HEK293T (cell line): ENCODE data around the gene LZIC.
"Not testable (repeated sequence)": the region's sequence is repeated elsewhere in the genome, so short reads cannot be mapped to it uniquely, and the experiment has no call there.

Experiments used
- CTCF ChIA-PET: fragments of 350-600 bp; formaldehyde crosslinking; extraction: SDS; loops from one replicate; lab custom pipeline; 2021; ENCODE audit warnings: antibody characterized with exemption, inconsistent platforms; lab: Yijun Ruan, JAX
- POLR2A ChIA-PET: fragments of 350-600 bp; formaldehyde crosslinking; extraction: SDS; loops from one replicate; lab custom pipeline; 2020; ENCODE audit warnings: antibody characterized with exemption, inconsistent platforms; lab: Yijun Ruan, JAX
- DNase-seq: peaks from one replicate; pipeline ENCODE4 v3.0.0; 2012; ENCODE audit warnings: mixed read lengths; ENCODE audit errors: extremely low spot score
- ARNT ChIP-seq: fragments of 450-650 bp; IDR thresholded peaks from 2 replicates; pipeline ENCODE4 v1.6.1; 2017; ENCODE audit warnings: mild to moderate bottlenecking
- BHLHE40 ChIP-seq: fragments of 450-650 bp; IDR thresholded peaks from 2 replicates; pipeline ENCODE4 v1.6.1; 2016; ENCODE audit warnings: mild to moderate bottlenecking, moderate library complexity, borderline replicate concordance
- CTBP1 ChIP-seq: fragments of 450-650 bp; IDR thresholded peaks from 2 replicates; pipeline ENCODE4 v1.6.1; 2016; ENCODE audit warnings: borderline replicate concordance
- ELF4 ChIP-seq: fragments of 450-650 bp; IDR thresholded peaks from 2 replicates; pipeline ENCODE4 v1.6.1; 2017; ENCODE audit warnings: antibody characterized with exemption
- FOXA1 ChIP-seq: fragments of 450-650 bp; IDR thresholded peaks from 2 replicates; pipeline ENCODE4 v1.6.1; 2016; ENCODE audit warnings: mild to moderate bottlenecking
- FOXK2 ChIP-seq: fragments of 450-650 bp; IDR thresholded peaks from 2 replicates; pipeline ENCODE4 v1.6.1; 2016; ENCODE audit warnings: mild to moderate bottlenecking
- FOXM1 ChIP-seq: fragments of 450-650 bp; IDR thresholded peaks from 2 replicates; pipeline ENCODE4 v1.6.1; 2017; ENCODE audit warnings: mild to moderate bottlenecking, borderline replicate concordance
- HDGF ChIP-seq: fragments of 450-650 bp; IDR thresholded peaks from 2 replicates; pipeline ENCODE4 v1.6.1; 2017; ENCODE audit warnings: antibody characterized with exemption, borderline replicate concordance
- L3MBTL2 ChIP-seq: fragments of 450-650 bp; conservative IDR thresholded peaks from 2 replicates; pipeline ENCODE4 v1.6.1; 2016; ENCODE audit warnings: mild to moderate bottlenecking
- LEF1 ChIP-seq: fragments of 450-650 bp; IDR thresholded peaks from 2 replicates; pipeline ENCODE4 v1.6.1; 2017; ENCODE audit warnings: mild to moderate bottlenecking, borderline replicate concordance
- NFRKB ChIP-seq: fragments of 450-650 bp; IDR thresholded peaks from 2 replicates; pipeline ENCODE4 v1.6.1; 2016; ENCODE audit warnings: mild to moderate bottlenecking, moderate library complexity
- SP1 ChIP-seq: fragments of 450-650 bp; IDR thresholded peaks from 2 replicates; pipeline ENCODE4 v1.6.1; 2017
- SUZ12 ChIP-seq: fragments of 450-650 bp; IDR thresholded peaks from 2 replicates; pipeline ENCODE4 v1.6.1; 2016; ENCODE audit warnings: mild to moderate bottlenecking
- TARDBP ChIP-seq: fragments of 450-650 bp; IDR thresholded peaks from 2 replicates; pipeline ENCODE4 v1.6.1; 2016
- ZNF384 ChIP-seq: fragments of 450-650 bp; IDR thresholded peaks from 2 replicates; pipeline ENCODE4 v1.6.1; 2016
- TF ChIP-seq, protein P1 (sequence below): fragments of 450-650 bp; IDR thresholded peaks from 2 replicates; pipeline ENCODE4 v1.6.1; 2016

Gene LZIC

DNA sequence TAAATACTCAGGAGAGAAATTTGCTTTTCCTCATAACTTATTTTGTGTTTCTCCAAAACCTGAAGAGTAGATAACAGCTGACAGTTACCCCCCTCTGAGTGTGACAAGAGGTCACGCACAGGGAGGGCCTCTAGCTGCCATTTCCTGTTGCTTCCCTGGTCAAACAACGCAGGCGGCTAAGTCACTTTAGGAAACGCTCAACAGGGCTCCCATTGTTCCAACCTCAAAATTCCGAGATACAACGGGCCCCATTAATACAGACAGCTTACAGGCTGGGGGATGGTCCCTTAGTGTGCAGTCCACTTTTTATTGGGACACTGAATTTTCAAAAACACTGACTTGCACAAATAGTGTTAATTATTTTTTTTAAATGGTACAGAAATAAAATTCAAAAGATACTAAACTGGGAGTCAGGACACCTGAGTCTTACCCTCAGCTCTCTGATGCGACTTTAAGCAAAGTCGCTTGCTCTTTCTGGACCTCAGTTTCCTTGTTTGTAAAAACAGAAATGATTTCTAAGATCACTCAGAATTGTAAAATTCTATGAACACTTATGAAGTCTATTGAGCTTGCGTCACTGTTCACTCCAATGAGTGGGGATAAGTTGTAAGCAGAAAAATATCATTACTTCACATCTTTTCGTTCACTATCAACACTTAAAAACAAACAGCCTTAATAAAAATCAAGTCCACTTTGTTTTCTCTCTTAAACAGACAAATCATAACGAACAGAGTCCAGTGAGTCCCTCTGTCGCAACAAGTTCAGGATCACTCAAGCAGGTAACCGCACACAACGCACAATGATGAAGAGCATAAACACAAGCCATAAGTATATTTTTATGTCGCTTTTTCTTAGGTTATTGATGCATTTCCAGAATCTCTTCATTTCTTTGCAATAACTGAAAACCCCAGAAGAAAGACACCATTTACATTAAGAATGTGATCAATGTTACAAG lies 13.5 kb downstream of the LZIC start:
- TF ChIP-seq TARDBP: no peak
- TF ChIP-seq L3MBTL2: no peak
- no peak for TF ChIP-seq HDGF
- TF ChIP-seq FOXK2: no peak
- no peak for TF ChIP-seq CTBP1
- no peak for TF ChIP-seq FOXM1
- TF ChIP-seq BHLHE40: no peak
- TF ChIP-seq ZNF384: no peak
- TF ChIP-seq, protein P1, sequence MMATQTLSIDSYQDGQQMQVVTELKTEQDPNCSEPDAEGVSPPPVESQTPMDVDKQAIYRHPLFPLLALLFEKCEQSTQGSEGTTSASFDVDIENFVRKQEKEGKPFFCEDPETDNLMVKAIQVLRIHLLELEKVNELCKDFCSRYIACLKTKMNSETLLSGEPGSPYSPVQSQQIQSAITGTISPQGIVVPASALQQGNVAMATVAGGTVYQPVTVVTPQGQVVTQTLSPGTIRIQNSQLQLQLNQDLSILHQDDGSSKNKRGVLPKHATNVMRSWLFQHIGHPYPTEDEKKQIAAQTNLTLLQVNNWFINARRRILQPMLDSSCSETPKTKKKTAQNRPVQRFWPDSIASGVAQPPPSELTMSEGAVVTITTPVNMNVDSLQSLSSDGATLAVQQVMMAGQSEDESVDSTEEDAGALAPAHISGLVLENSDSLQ: no peak
- TF ChIP-seq FOXA1: no peak
- TF ChIP-seq NFRKB: no peak
- TF ChIP-seq SUZ12: no peak
- TF ChIP-seq LEF1: no peak
- TF ChIP-seq ARNT: no peak
- CTCF ChIA-PET: interaction anchor here (0.8 to 1.2 kb wide), 3 partner anchors 9 to 15 kb away, joined by 3 to 4 read pairs (median 3); partner anchors contain the start of genes LZIC and NMNAT1
- no peak for DNase-seq
- POLR2A ChIA-PET: interaction anchor here (0.6 to 1.7 kb wide), 3 partner anchors 14 to 689 kb away, joined by 3 to 7 read pairs (median 6); partner anchors contain the start of genes CTNNBIP1, LZIC and NMNAT1

- ChIA-PET POLR2A (no interaction called here), CTCF (no interaction called here)
- no peak for TF ChIP-seq ARNT
- TF ChIP-seq FOXA1: no peak
- no peak for TF ChIP-seq L3MBTL2
- no peak for TF ChIP-seq BHLHE40
- TF ChIP-seq HDGF: no peak
- TF ChIP-seq LEF1: no peak
- no peak for TF ChIP-seq ZNF384
- TF ChIP-seq NFRKB: no peak
- no peak for TF ChIP-seq CTBP1
- no peak for TF ChIP-seq TARDBP
- TF ChIP-seq ELF4: no peak
- no peak for TF ChIP-seq SP1
- no peak for TF ChIP-seq FOXM1
- TF ChIP-seq, protein P1: no peak
- no peak for DNase-seq
Measured at GRCh38 chr1:9927259-9927658, 15.9 kb downstream of the LZIC start.

GRCh38 chr1:9922342-9922741 lies 20.8 kb downstream of the LZIC start:
- DNase-seq: peak; percentile 36
- TF ChIP-seq ARNT (no peak), ZNF384 (no peak), SUZ12 (no peak)
- TF ChIP-seq, protein P1: 0 out of 2 replicates have a peak, but pooled peaks have one; percentile 8
- CTCF ChIA-PET: interaction anchor here (0.6 to 1.2 kb wide), 6 partner anchors 8 to 356 kb away, joined by 3 to 4 read pairs (median 4); no protein-coding TSS in a partner anchor
- POLR2A ChIA-PET: interaction anchor here (0.8 to 1.4 kb wide), 3 partner anchors 12 to 21 kb away, joined by 4 to 10 read pairs (median 5); partner anchors contain the start of genes CTNNBIP1, LZIC and NMNAT1

- ChIA-PET POLR2A (no interaction called here), CTCF (interaction anchor here (1.1 kb wide), 1 partner anchor 9 kb away, joined by 4 read pairs; no protein-coding TSS in a partner anchor)
- TF ChIP-seq FOXK2 (no peak), LEF1 (no peak), HDGF (no peak), ELF4 (no peak), SUZ12 (no peak), CTBP1 (no peak)
- no peak for DNase-seq
Measured at GRCh38 chr1:9920606-9921005, 22.6 kb downstream of the LZIC start.

DNA sequence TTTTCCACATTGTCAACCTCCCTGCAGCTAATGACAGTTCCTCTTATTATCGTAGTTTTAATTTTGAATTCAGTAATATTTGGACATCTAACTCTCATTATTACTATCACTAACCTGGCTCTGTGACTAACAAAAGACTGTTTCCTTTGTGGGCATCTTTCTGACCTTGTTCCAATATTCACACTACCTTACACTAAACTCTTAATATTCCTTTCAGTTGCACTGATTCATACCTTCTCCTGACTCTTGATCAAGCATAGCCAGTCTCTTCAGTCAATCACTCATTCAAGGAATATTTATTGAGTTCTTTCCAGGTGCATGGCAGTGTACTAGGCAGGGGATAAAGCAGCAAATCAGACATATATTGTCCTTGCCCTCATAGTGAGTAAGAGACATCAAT lies 25.3 kb downstream of the LZIC start:
- DNase-seq: no peak
- ChIA-PET POLR2A (no interaction called here), CTCF (interaction anchor here (0.7 to 0.8 kb wide), 2 partner anchors 24 to 125 kb away, joined by 3 to 6 read pairs; no protein-coding TSS in a partner anchor)
- TF ChIP-seq SP1 (no peak), FOXK2 (no peak), NFRKB (no peak), CTBP1 (no peak), ARNT (no peak), BHLHE40 (no peak), L3MBTL2 (no peak), ZNF384 (no peak), TARDBP (no peak), ELF4 (no peak), LEF1 (no peak), SUZ12 (no peak), HDGF (no peak), FOXA1 (no peak)

DNA sequence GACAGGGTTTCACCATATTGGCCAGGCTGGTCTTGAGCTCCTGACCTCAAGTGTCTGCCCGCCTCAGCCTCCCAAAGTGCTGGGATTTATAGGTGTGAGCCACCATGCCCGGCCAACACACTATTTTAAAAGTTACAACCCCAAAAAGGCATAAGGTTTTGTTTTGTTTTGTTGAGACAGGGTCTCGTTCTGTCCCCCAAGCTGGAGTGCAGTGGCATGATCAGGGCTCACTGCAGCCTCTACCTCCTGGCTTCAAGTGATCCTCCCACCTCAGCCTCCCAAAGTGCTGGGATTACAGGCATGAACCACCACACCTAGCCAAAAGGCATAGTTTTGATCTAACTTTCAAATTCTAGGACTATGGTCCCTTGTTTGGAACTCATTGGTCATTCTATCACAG lies 25.7 kb downstream of the LZIC start:
- CTCF ChIA-PET, POLR2A ChIA-PET, DNase-seq: not testable (repeated sequence)
